ENCODE measurements around the gene STK24. TPM values are rescaled to one million over a fixed set of nuclear protein-coding genes. Genes with fewer than 3 reads are reported as not detected.

The STK24 gene
- total and polyA plus RNA-seq, 2 of the 8 experiments (the other 6 are each of a cell fraction or from before 2014, with no cell fraction given), result 62.8 to 143 TPM

- Histone ChIP-seq H3K4ac (replicated peaks; ENCODE audit: insufficient read length, low read depth, low read length) (no peak overlapping the region), H3K79me1 (ENCODE audit: low read depth, low read length) (peaks cover 38% of the 10 kb centered on the region), H3K14ac (ENCODE audit: insufficient read length) (no peak overlapping the region), H2BK120ac (replicated peaks; ENCODE audit: low read depth, low read length) (no peak overlapping the region), H3K23me2 (ENCODE audit: low read depth, low read length) (no peaks in the 10 kb centered on the region; the same call in 1 of the 2 replicates), H3K9me3 (ENCODE audit: insufficient read depth in 2 of 2, low read depth in 1 of 2, low read length in 1 of 2) (no peaks in the 10 kb centered on the region), H2BK20ac (ENCODE audit: low read length) (no peak overlapping the region), H4K8ac (ENCODE audit: extremely low read depth, insufficient read depth, low read length) (no peak overlapping the region), H4K5ac (ENCODE audit: insufficient read length, low read depth, low read length) (no peak overlapping the region), H2BK12ac (ENCODE audit: low read depth, low read length) (no peak overlapping the region), H3K56ac (replicated peaks; ENCODE audit: insufficient read length, low read depth, low read length) (no peak overlapping the region), H3K79me2 (ENCODE audit: control insufficient read depth in 1 of 2, insufficient read depth in 2 of 2, low read length in 2 of 2) (peaks cover 25 to 99% of the 10 kb centered on the region in 2 experiments), H3K9ac (replicated peaks in 1 of 4; ENCODE audit: extremely low read depth in 1 of 4, low read depth in 3 of 4, low read length in 3 of 4) (no peak overlapping the region), H2AFZ (ENCODE audit: low read length) (no peak overlapping the region), H3K4me3 (ENCODE audit: extremely low read depth in 1 of 4, insufficient read depth in 2 of 4, low read depth in 3 of 4, low read length in 4 of 4) (no peak overlapping the region), H2AK5ac (ENCODE audit: low read depth, low read length) (no peak overlapping the region), H2BK5ac (ENCODE audit: low read depth, low read length) (no peak overlapping the region), H3K27me3 (replicated peaks in 1 of 4; ENCODE audit: control insufficient read depth in 3 of 4, extremely low read depth in 1 of 4, insufficient read depth in 3 of 4, low read length in 3 of 4) (no peaks in the 10 kb centered on the region), H3K27ac (ENCODE audit: low read depth, low read length) (no peak overlapping the region), H3K23ac (ENCODE audit: insufficient read length) (no peak overlapping the region), H3K4me1 (replicated peaks in 1 of 4; ENCODE audit: control insufficient read depth in 3 of 4, insufficient read depth in 4 of 4, low read length in 3 of 4) (peaks cover 1 to 16% (median 6%) of the 10 kb centered on the region in 4 experiments), H4K20me1 (replicated peaks in 1 of 2; ENCODE audit: control insufficient read depth in 1 of 2, insufficient read depth in 2 of 2, low read length in 2 of 2) (peaks cover 30 to 60% of the 10 kb centered on the region in 2 experiments), H3K36me3 (ENCODE audit: control insufficient read depth in 2 of 4, insufficient read depth in 4 of 4, low read length in 3 of 4) (no peaks in the 10 kb centered on the region), H3K18ac (ENCODE audit: extremely low read depth, low read length) (no peak overlapping the region), H4K91ac (replicated peaks; ENCODE audit: insufficient read length, low read length) (no peak overlapping the region), H3K4me2 (ENCODE audit: insufficient read depth in 1 of 2, low read depth in 2 of 2, low read length in 2 of 2) (no peak overlapping the region), H2BK15ac (ENCODE audit: low read length) (no peak overlapping the region)
- ChIA-PET CTCF (ENCODE audit: partially characterized antibody) (interaction anchor here (0.7 to 7.2 kb wide), 8 partner anchors 8 to 66 kb away, joined by 3 to 47 read pairs (median 3); no protein-coding TSS in a partner anchor), POLR2A (ENCODE audit: partially characterized antibody) (interaction anchor here (1.2 kb wide), 1 partner anchor 8 kb away, joined by 4 read pairs; no protein-coding TSS in a partner anchor)
- no peak for DNase-seq (ENCODE audit: low read depth in 1 of 2, low spot score in 2 of 2)
- 96% methylated on average over 3 of the region's 3 CpGs; no CpG with 5 or more reads in 1 of the 2 experiments for WGBS, 2 experiments (ENCODE audit: extremely low coverage in 1 of 2, insufficient coverage in 1 of 2, insufficient read length in 1 of 2, insufficient replicate concordance in 2 of 2, low coverage in 1 of 2, low lambda C conversion rate in 2 of 2, missing lambda C conversion rate in 1 of 2)
- no peak for FAIRE-seq
- TF ChIP-seq EZH2 (IDR thresholded peaks at IDR 0.05; ENCODE audit: low read depth, low read length, severe bottlenecking) (no peak), KDM5A (IDR thresholded peaks at IDR 0.05; ENCODE audit: low read length) (no peak), SP1 (IDR thresholded peaks at IDR 0.05; ENCODE audit: low read depth, low read length) (no peak)
Measured at GRCh38 chr13:98532254-98532653, 44.7 kb downstream of the STK24 start.
